ENCODE results near the gene MDN1.
"Not testable (repeated sequence)": the region's sequence is repeated elsewhere in the genome, so short reads cannot be mapped to it uniquely, and the experiment has no call there.

GRCh38 chr6:89641581-89641980 lies 178.0 kb downstream of the MDN1 start:
- TF ChIP-seq CTCF (IDR thresholded peaks at IDR 0.05); EZH2 (IDR thresholded peaks at IDR 0.05; ENCODE audit: borderline replicate concordance, insufficient read depth, low read depth, low read length, poor library complexity, severe bottlenecking): not testable (repeated sequence)
